Measurements from ENCODE around the gene KLHDC1.
"Not testable (repeated sequence)": the region's sequence is repeated elsewhere in the genome, so short reads cannot be mapped to it uniquely, and the experiment has no call there.

GRCh38 chr14:49657500-49657899 lies 35.4 kb upstream of the KLHDC1 start:
- not testable (repeated sequence) for TF ChIP-seq POLR2A (IDR thresholded peaks at IDR 0.05; ENCODE audit: low read depth, low read length); POLR2AphosphoS5 (IDR thresholded peaks at IDR 0.05; ENCODE audit: low read depth, low read length); TAF1 (IDR thresholded peaks at IDR 0.05; ENCODE audit: low read depth, low read length); PAX5 (IDR thresholded peaks at IDR 0.05; ENCODE audit: insufficient read depth, low read length, severe bottlenecking); POU2F2 (IDR thresholded peaks at IDR 0.05; ENCODE audit: low read depth, low read length); SPI1 (IDR thresholded peaks at IDR 0.05; ENCODE audit: low read depth, low read length)

Data from GM12891 (cell line).